Nephron (organoid): ENCODE measurements around the gene IQGAP2.

Experiments
- H3K27ac Mint-ChIP-seq, 3 experiments: 2 replicates each; pipeline ENCODE4 v1.8.0; 2020; ENCODE audit warnings: mixed read lengths in 3 of 3, mild to moderate bottlenecking in 2 of 3, moderate library complexity in 1 of 3
- H3K27me3 Mint-ChIP-seq: 2 replicates; pipeline ENCODE4 v1.8.0; 2021; ENCODE audit warnings: low read depth, mild to moderate bottlenecking, moderate library complexity, mixed read lengths
- H3K36me3 Mint-ChIP-seq: 2 replicates; pipeline ENCODE4 v1.8.0; 2020; ENCODE audit warnings: low read depth, mixed read lengths
- H3K4me1 Mint-ChIP-seq: 2 replicates; pipeline ENCODE4 v1.8.0; 2020; ENCODE audit warnings: mixed read lengths
- H3K4me3 Mint-ChIP-seq, 3 experiments: 2 replicates each; pipeline ENCODE4 v1.8.0; 2020; ENCODE audit warnings: mild to moderate bottlenecking in 3 of 3, mixed read lengths in 3 of 3, moderate library complexity in 2 of 3
- H3K9me3 Mint-ChIP-seq: 2 replicates; pipeline ENCODE4 v1.8.0; 2020; ENCODE audit warnings: mixed read lengths
- TF ChIP-seq, protein P1 (sequence below), 3 experiments: fragments of 200-600 bp; sonication (generic); IDR thresholded peaks; one replicate each; pipeline ENCODE4 v1.5.0; 2021; ENCODE audit warnings: antibody characterized with exemption in 3 of 3; ENCODE audit not compliant: unreplicated experiment in 3 of 3

IQGAP2 gene

DNA sequence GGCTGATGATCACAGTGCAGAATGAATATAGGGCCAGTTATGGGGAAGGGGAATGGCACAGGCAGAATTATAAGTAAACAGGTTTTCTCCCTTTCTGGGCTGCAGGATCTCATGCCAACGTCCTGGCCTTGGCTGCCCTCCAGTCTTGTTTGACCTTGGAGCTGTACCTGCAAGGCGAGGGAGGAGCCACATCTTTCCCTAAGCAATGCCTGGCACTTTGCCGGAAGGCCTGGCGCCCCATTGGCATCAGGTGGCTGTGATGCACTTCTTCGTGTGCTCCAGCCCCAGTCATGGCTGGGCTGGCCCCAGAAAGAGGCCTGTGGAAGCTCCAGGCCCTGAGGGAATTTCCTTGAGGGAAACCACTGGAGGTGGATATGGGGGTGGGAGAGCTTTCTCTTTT is 16.7 kb upstream of the IQGAP2 start:
- no peaks in the 10 kb centered on the region for H3K27me3 Mint-ChIP-seq
- H3K4me1 Mint-ChIP-seq = peaks cover 31% of the 10 kb centered on the region
- no peak overlapping the region for H3K4me3 Mint-ChIP-seq
- TF ChIP-seq, protein P1, sequence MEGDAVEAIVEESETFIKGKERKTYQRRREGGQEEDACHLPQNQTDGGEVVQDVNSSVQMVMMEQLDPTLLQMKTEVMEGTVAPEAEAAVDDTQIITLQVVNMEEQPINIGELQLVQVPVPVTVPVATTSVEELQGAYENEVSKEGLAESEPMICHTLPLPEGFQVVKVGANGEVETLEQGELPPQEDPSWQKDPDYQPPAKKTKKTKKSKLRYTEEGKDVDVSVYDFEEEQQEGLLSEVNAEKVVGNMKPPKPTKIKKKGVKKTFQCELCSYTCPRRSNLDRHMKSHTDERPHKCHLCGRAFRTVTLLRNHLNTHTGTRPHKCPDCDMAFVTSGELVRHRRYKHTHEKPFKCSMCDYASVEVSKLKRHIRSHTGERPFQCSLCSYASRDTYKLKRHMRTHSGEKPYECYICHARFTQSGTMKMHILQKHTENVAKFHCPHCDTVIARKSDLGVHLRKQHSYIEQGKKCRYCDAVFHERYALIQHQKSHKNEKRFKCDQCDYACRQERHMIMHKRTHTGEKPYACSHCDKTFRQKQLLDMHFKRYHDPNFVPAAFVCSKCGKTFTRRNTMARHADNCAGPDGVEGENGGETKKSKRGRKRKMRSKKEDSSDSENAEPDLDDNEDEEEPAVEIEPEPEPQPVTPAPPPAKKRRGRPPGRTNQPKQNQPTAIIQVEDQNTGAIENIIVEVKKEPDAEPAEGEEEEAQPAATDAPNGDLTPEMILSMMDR (IDR thresholded peaks at IDR 0.05; ENCODE audit: unreplicated experiment in 3 of 3) = no peak
- H3K36me3 Mint-ChIP-seq = no peaks in the 10 kb centered on the region
- H3K9me3 Mint-ChIP-seq = no peaks in the 10 kb centered on the region
- peak overlapping the region in 2 of 3 experiments; percentile 15 to 36 for H3K27ac Mint-ChIP-seq

DNA sequence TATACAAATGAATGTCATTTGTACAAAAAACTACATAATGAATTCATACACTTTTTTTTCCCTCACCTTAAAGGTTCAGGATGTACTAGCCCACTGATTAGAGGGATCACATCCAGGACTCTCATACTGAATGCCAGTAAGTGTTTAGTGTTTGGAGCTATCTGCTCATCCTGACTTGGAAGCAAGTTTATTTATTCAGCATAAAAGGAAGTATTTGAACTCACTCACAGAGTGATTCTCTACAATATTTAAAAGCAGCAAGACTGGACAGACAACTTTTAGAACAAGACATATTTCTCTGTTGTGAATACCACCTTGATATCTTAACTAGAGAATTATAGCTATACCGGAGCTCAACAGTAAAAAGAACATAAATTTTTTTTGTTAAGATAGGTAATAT is 14.8 kb upstream of the IQGAP2 start:
- Mint-ChIP-seq H3K36me3 (no peaks in the 10 kb centered on the region), H3K4me1 (peaks cover 31% of the 10 kb centered on the region), H3K27ac (peak overlapping the region in 1 of 3 experiments; percentile 14), H3K4me3 (no peak overlapping the region), H3K9me3 (no peaks in the 10 kb centered on the region), H3K27me3 (no peaks in the 10 kb centered on the region)
- TF ChIP-seq, protein P1 (IDR thresholded peaks at IDR 0.05; ENCODE audit: unreplicated experiment in 3 of 3) = no peak

DNA sequence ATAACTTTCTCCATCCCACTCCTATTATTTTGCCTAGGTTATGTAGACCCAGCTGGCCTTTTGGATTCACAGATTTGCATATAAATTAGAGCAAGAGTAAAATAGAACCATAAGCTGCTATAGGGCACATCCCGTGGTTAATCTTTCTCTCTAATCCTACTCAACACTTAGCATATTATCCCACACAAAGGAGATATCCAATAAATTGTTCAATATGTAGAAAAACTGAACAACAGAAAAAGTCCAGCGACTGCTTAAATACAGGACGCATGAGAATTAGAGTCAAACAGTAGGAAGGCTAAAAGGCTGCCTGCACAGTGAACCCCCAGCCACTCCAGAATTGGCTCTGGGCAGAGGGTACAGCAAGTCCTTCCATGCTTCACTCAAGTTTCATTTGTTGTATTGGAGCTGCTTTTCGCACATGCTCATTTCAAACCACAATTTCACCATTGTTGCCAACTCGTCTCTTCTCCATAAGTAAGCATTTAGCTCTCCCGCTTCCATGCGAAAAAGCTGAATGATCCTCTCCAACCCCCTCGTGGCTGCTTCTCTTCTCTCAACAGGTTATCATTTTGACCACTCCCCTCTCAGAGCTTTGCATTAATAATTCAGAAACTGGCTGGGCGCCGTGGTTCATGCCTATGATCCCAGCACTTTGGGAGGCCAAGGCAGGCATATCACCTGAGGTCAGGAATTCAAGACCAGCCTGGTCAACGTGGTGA is 14.1 kb upstream of the IQGAP2 start:
- Mint-ChIP-seq H3K27me3 (peaks cover under 1% of the 10 kb centered on the region), H3K9me3 (no peaks in the 10 kb centered on the region), H3K27ac (peak overlapping the region in 1 of 3 experiments; percentile 64), H3K36me3 (no peaks in the 10 kb centered on the region), H3K4me3 (no peak overlapping the region), H3K4me1 (peaks cover 31% of the 10 kb centered on the region)
- TF ChIP-seq, protein P1 (IDR thresholded peaks at IDR 0.05; ENCODE audit: unreplicated experiment in 3 of 3) = no peak

DNA sequence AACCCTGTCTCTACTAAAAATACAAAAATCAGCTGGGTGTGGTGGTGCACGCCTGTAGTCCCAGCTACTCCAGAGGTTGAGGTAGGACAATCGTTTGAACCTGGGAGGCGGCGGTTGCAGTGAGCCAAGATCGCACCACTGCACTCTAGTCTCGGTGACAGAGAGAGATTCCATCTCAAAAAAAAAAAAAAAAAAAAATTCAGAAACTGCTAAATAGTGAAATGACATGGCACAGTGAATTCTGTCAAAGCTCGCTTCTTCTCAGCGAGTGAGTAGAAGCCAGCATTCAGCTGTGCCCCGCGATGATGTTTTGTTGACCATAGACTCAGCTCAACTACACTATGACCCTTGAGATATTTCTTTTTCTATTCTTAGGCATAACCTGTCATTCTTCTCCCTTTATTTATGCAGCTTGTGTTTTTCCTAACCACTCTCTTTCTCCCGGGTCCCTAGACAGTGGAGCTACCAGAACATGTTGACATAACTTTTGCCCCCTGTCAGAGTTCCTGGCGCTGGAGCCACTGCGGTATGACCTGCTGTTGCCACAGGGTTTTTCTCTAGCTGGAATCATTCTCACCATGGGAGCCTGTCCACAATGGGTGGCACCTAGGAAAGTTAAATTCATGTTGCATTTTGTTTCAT is 13.5 kb upstream of the IQGAP2 start:
- H3K9me3 Mint-ChIP-seq = no peaks in the 10 kb centered on the region
- H3K27ac Mint-ChIP-seq = peak overlapping the region in 2 of 3 experiments; percentile 21 to 64
- no peaks in the 10 kb centered on the region for H3K36me3 Mint-ChIP-seq
- H3K4me3 Mint-ChIP-seq = no peak overlapping the region
- TF ChIP-seq, protein P1 (IDR thresholded peaks at IDR 0.05; ENCODE audit: unreplicated experiment in 3 of 3) = no peak
- H3K27me3 Mint-ChIP-seq = peaks cover 4% of the 10 kb centered on the region
- H3K4me1 Mint-ChIP-seq = peaks cover 27% of the 10 kb centered on the region

DNA sequence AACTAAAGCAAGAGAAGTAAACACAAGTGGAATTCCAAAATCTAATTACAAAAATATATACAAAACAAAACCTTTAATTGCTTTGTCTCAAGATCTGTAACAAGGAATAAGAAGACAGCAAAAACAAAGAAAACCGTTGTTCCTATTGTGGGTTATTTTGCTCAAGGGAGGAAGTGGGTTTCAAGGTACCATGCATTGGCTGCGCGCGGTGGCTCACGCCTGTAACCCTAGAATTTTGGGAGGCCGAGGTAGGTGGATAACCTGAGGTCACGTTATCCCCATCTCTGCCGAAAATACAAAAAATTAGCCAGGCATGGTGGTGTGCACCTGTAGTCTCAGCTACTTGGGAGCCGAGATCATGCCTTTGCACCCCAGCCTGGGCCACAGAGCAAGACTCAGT is 12.1 kb upstream of the IQGAP2 start:
- Mint-ChIP-seq H3K36me3 (no peaks in the 10 kb centered on the region), H3K4me3 (no peak overlapping the region), H3K9me3 (no peaks in the 10 kb centered on the region), H3K27ac (peak overlapping the region in 1 of 3 experiments; percentile 60), H3K4me1 (peaks cover 18% of the 10 kb centered on the region), H3K27me3 (peaks cover 4% of the 10 kb centered on the region)
- TF ChIP-seq, protein P1 (IDR thresholded peaks at IDR 0.05; ENCODE audit: unreplicated experiment in 3 of 3) = no peak
